Gastrocnemius medialis (tissue), 4 donors: ENCODE data around the gene CPS1. TPM values are rescaled to one million over a fixed set of nuclear protein-coding genes. Genes with fewer than 3 reads are reported as not detected.

Experiments
- ATAC-seq, 2 donors: fragments of 150-250 bp; one replicate each; pipeline ENCODE4 v1.9.1; 2016
- DNase-seq, 2 donors: peaks; one replicate each; pipeline ENCODE4 v3.0.0-alpha.2; 2019
- H3K27ac ChIP-seq, 4 donors: fragments of 200-600 bp; sonication (generic); 1 replicate in 1 of 4; 2 replicates in 3 of 4; pipeline ENCODE4 v1.5.1; 2016 to 2018; ENCODE audit warnings: mild to moderate bottlenecking in 2 of 4, moderate library complexity in 1 of 4
- H3K27me3 ChIP-seq, 3 donors: fragments of 200-600 bp; sonication (generic) in 2 of 3; 1 replicate in 1 of 3; 2 replicates in 2 of 3; pipeline versions ENCODE4 v1.5.1 to v1.6.0; 2016 to 2019; ENCODE audit warnings: mild to moderate bottlenecking in 1 of 3, moderate library complexity in 1 of 3
- H3K36me3 ChIP-seq, 2 donors: fragments of 200-600 bp; sonication (generic) in 1 of 2; one replicate each; pipeline ENCODE4 v1.5.1; 2017 to 2018
- H3K4me1 ChIP-seq, 2 donors: fragments of 200-600 bp; sonication (generic) in 1 of 2; one replicate each; pipeline ENCODE4 v1.5.1; 2016 to 2017; ENCODE audit warnings: mild to moderate bottlenecking in 2 of 2
- H3K4me3 ChIP-seq, 4 donors: fragments of 200-600 bp; sonication (generic) in 3 of 4; 1 replicate in 1 of 4; 2 replicates in 3 of 4; pipeline ENCODE4 v1.5.1; 2016 to 2019; ENCODE audit warnings: mild to moderate bottlenecking in 2 of 4
- H3K9me3 ChIP-seq, 3 donors: fragments of 200-600 bp; sonication (generic) in 2 of 3; 1 replicate in 1 of 3; 2 replicates in 2 of 3; pipeline ENCODE4 v1.5.1; 2016 to 2019
- CTCF ChIP-seq, 5 experiments: fragments of 450-650 bp in 3 of 5; fragments of 200-600 bp in 2 of 5; sonication (generic) in 2 of 5; IDR thresholded peaks in 4 of 5; conservative IDR thresholded peaks in 1 of 5; 1 replicate in 4 of 5; 2 replicates in 1 of 5; pipeline ENCODE4 v1.5.1; 2016 to 2019; ENCODE audit warnings: antibody characterized with exemption in 5 of 5, mild to moderate bottlenecking in 3 of 5, moderate library complexity in 3 of 5
- POLR2A ChIP-seq, 2 donors: fragments of 450-650 bp; IDR thresholded peaks; one replicate each; pipeline ENCODE4 v1.6.1; 2017; ENCODE audit warnings: antibody characterized with exemption in 2 of 2, mild to moderate bottlenecking in 2 of 2, moderate library complexity in 2 of 2
- in situ Hi-C, 4 donors: fragments of 200-750 bp; cut with MboI; loops; one replicate each; pipeline versions ENCODE4 v1.15.0 to v1.8.0; 2017; ENCODE audit warnings: low sequenced_read_pairs in 4 of 4
- intact Hi-C: fragments of 100-400 bp; cut with DNase I; formaldehyde crosslinking; loops from one replicate; pipeline ENCODE4 v1.15.1; 2023; ENCODE audit warnings: low total_unique reads
- total RNA-seq, 4 donors: library from RNA; depleted of rRNA; stranded (reverse); fragments of >200 nt; gene quantifications; one replicate each; pipeline versions ENCODE4 v1.1.0 to v1.2.3, GENCODE V29; 2016

Gene CPS1
- total RNA-seq, 4 donors from 2014 or later, result 1.2 to 4.5 (median 2.6) TPM

DNA sequence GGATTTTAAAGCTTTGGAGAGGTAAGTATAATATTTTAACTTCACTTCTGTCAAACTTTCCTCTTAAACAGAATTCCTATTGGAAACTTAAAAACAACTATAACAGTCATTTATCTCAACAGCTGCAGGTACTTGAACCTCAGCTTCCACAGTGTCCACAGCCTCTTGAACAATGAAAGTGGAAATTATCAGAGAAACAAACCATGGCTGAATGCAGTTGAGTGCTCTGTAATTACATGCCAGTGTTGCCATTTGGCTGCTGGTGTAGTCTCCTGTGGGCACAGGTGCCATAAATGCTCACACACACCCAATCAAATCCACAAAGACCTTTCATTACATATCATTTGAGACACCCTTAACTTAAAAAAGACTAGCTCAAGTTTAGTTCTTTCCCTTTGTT, 125.1 kb downstream of the CPS1 start:
- DNase-seq, result no peak
- Histone ChIP-seq H3K4me1 (no peaks in the 10 kb centered on the region), H3K27me3 (no peaks in the 10 kb centered on the region), H3K27ac (no peak overlapping the region), H3K9me3 (no peaks in the 10 kb centered on the region), H3K36me3 (no peaks in the 10 kb centered on the region), H3K4me3 (no peak overlapping the region)
- in situ Hi-C loops, result no loop called here
- TF ChIP-seq CTCF (IDR thresholded peaks at IDR 0.05 in 4 of 5, conservative IDR thresholded peaks at IDR 0.05 in 1 of 5) (no peak), POLR2A (IDR thresholded peaks at IDR 0.05) (no peak)
- no peak for ATAC-seq
- intact Hi-C loops, result no loop called here

- TF ChIP-seq POLR2A (IDR thresholded peaks at IDR 0.05) (no peak), CTCF (IDR thresholded peaks at IDR 0.05 in 4 of 5, conservative IDR thresholded peaks at IDR 0.05 in 1 of 5) (no peak)
- DNase-seq (no peak), ATAC-seq (no peak)
- Histone ChIP-seq H3K27ac (no peak overlapping the region), H3K9me3 (no peaks in the 10 kb centered on the region), H3K27me3 (no peaks in the 10 kb centered on the region), H3K4me3 (no peak overlapping the region), H3K36me3 (no peaks in the 10 kb centered on the region), H3K4me1 (no peaks in the 10 kb centered on the region)
- in situ Hi-C loops (no loop called here), intact Hi-C loops (no loop called here)
These were observed 130.0 kb downstream of the CPS1 start for GRCh38 chr2:210686401-210686800.

DNA sequence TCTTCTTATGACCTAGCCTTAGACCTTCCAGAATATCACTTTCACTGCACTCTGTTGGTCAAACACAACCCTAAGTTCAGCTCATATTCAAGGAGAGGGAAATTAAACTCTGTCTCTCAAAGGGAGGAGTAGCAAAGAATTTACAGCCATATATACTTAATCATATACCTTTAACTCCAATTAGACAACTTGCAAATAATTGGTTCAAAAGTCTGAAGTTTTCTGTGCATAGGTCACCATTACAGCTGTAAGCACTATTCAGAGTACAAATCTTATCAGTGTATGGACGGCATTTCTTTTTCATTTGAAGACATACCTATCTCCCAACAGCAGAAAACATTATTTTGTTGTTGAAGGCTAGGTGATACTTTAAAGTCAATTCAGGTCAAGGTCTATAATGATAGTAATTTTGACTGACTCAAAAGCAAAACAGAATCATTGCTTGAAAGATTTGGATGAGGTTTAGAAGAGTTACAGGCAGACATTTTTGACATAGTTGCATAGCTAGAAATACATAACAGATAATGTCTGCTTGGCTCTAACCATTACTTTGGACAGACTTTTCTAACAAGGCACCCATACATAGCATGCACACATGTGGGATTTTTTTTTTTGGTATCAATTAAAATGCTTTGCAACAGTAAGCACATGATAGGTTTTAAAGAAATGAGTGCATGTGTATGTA, 131.5 kb downstream of the CPS1 start:
- H3K27ac ChIP-seq, result no peak overlapping the region
- TF ChIP-seq POLR2A (IDR thresholded peaks at IDR 0.05), result no peak
- TF ChIP-seq CTCF (IDR thresholded peaks at IDR 0.05 in 4 of 5, conservative IDR thresholded peaks at IDR 0.05 in 1 of 5), result no peak
- no peaks in the 10 kb centered on the region for H3K4me1 ChIP-seq
- H3K9me3 ChIP-seq, result no peaks in the 10 kb centered on the region
- H3K27me3 ChIP-seq, result no peaks in the 10 kb centered on the region
- H3K36me3 ChIP-seq, result no peaks in the 10 kb centered on the region
- DNase-seq (no peak), ATAC-seq (no peak)
- intact Hi-C loops, result no loop called here
- H3K4me3 ChIP-seq, result no peak overlapping the region
- in situ Hi-C loops, result no loop called here

GRCh38 chr2:210707900-210708299, 151.5 kb downstream of the CPS1 start:
- H3K27ac ChIP-seq, result no peak overlapping the region
- TF ChIP-seq POLR2A (IDR thresholded peaks at IDR 0.05) (no peak), CTCF (IDR thresholded peaks at IDR 0.05 in 4 of 5, conservative IDR thresholded peaks at IDR 0.05 in 1 of 5) (no peak)
- DNase-seq (no peak), ATAC-seq (no peak)
- in situ Hi-C loops, result no loop called here
- intact Hi-C loops, result no loop called here
- no peaks in the 10 kb centered on the region for H3K36me3 ChIP-seq
- H3K27me3 ChIP-seq, result no peaks in the 10 kb centered on the region
- no peaks in the 10 kb centered on the region for H3K9me3 ChIP-seq
- H3K4me1 ChIP-seq, result no peaks in the 10 kb centered on the region
- no peak overlapping the region for H3K4me3 ChIP-seq

DNA sequence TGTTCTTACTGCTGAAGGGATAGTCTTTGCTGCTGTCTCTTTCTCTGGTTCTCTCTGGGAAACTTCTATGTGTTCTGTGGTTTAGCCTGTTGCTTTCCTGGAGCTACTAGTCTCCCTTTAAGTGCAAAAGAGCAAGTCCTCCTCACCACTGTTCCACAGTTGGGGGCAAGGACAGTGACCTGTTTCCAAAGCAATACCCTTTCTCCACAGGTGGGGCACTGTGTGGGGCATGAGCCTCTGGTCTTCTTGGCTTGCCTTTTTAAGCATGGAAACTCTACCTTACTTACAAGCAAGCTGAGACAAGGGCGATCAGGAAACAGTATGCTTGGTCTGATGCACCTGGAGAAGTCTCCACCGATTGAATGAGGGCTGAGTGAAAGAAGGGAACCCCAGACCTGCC, 156.7 kb downstream of the CPS1 start:
- H3K36me3 ChIP-seq, result no peaks in the 10 kb centered on the region
- H3K9me3 ChIP-seq, result no peaks in the 10 kb centered on the region
- no peaks in the 10 kb centered on the region for H3K27me3 ChIP-seq
- ATAC-seq, result no peak
- H3K4me1 ChIP-seq, result no peaks in the 10 kb centered on the region
- no peak for DNase-seq
- no peak overlapping the region for H3K4me3 ChIP-seq
- intact Hi-C loops, result no loop called here
- TF ChIP-seq POLR2A (IDR thresholded peaks at IDR 0.05) (no peak), CTCF (IDR thresholded peaks at IDR 0.05 in 4 of 5, conservative IDR thresholded peaks at IDR 0.05 in 1 of 5) (no peak)
- in situ Hi-C loops, result no loop called here
- no peak overlapping the region for H3K27ac ChIP-seq
